ENCODE results near the gene FOXN4.

The FOXN4 gene

GRCh38 chr12:109289004-109289403, 20.1 kb downstream of the FOXN4 start:
- no peak for TF ChIP-seq CTCF (IDR thresholded peaks at IDR 0.05; ENCODE audit: extremely low read depth, missing control alignments)

GRCh38 chr12:109288571-109288970, 20.5 kb downstream of the FOXN4 start:
- no peak for DNase-seq (ENCODE audit: low spot score)
- no peak for TF ChIP-seq CTCF (IDR thresholded peaks at IDR 0.05; ENCODE audit: extremely low read depth, missing control alignments)

More at GRCh38 chr12:109289004-109289403, 20.1 kb downstream of the FOXN4 start:
- no peak for DNase-seq (ENCODE audit: low spot score)

GRCh38 chr12:109287811-109288469, 21.1 kb downstream of the FOXN4 start:
- TF ChIP-seq CTCF (IDR thresholded peaks at IDR 0.05; ENCODE audit: extremely low read depth, missing control alignments), result no peak
- no peak for DNase-seq (ENCODE audit: low spot score)

GRCh38 chr12:109287181-109287580, 21.9 kb downstream of the FOXN4 start:
- TF ChIP-seq CTCF (IDR thresholded peaks at IDR 0.05; ENCODE audit: extremely low read depth, missing control alignments), result no peak
- DNase-seq (ENCODE audit: low spot score), result no peak

GRCh38 chr12:109286652-109287051, 22.4 kb downstream of the FOXN4 start:
- no peak for DNase-seq (ENCODE audit: low spot score)
- no peak for TF ChIP-seq CTCF (IDR thresholded peaks at IDR 0.05; ENCODE audit: extremely low read depth, missing control alignments)

- DNase-seq (ENCODE audit: low spot score), result no peak
- no peak for TF ChIP-seq CTCF (IDR thresholded peaks at IDR 0.05; ENCODE audit: extremely low read depth, missing control alignments)
Measured at GRCh38 chr12:109286252-109286651, 22.8 kb downstream of the FOXN4 start.

GRCh38 chr12:109284392-109284791, 24.7 kb downstream of the FOXN4 start:
- TF ChIP-seq CTCF (IDR thresholded peaks at IDR 0.05; ENCODE audit: extremely low read depth, missing control alignments), result no peak
- DNase-seq (ENCODE audit: low spot score), result no peak

All from GM20000 (cell line).